ENCODE data around the gene IGFBP5. TPM values are rescaled to one million over a fixed set of nuclear protein-coding genes. Genes with fewer than 3 reads are reported as not detected.

The IGFBP5 gene
- total RNA-seq, 1 donor from 2014 or later = not detected

GRCh38 chr2:216650626-216651257 is 44.6 kb downstream of the IGFBP5 start:
- DNase-seq = no peak
- no peaks in the 10 kb centered on the region for H3K4me1 Mint-ChIP-seq
- intact Hi-C loops (cut with micrococcal nuclease) = no loop called here
- no peaks in the 10 kb centered on the region for H3K36me3 Mint-ChIP-seq (ENCODE audit: low read depth)
- no peak for TF ChIP-seq CTCF (IDR thresholded peaks at IDR 0.05)
- H3K4me3 Mint-ChIP-seq = no peak overlapping the region
- no peak overlapping the region for H3K27ac Mint-ChIP-seq
- no peaks in the 10 kb centered on the region for H3K9me3 Mint-ChIP-seq
- peaks cover 26% of the 10 kb centered on the region for H3K27me3 Mint-ChIP-seq
- no peak for ATAC-seq (ENCODE audit: low read depth)
- ChIA-PET CTCF (no interaction called here), POLR2A (no interaction called here)

GRCh38 chr2:216649574-216649973 is 45.8 kb downstream of the IGFBP5 start:
- ATAC-seq (ENCODE audit: low read depth) = no peak
- POLR2A ChIA-PET = no interaction called here

GRCh38 chr2:216648105-216648504 is 47.2 kb downstream of the IGFBP5 start:
- intact Hi-C loops (cut with micrococcal nuclease) = no loop called here
- ChIA-PET POLR2A (no interaction called here), CTCF (interaction anchor here (1.7 kb wide), 1 partner anchor 17 kb away, joined by 3 read pairs; no protein-coding TSS in a partner anchor)
- Mint-ChIP-seq H3K36me3 (ENCODE audit: low read depth) (no peaks in the 10 kb centered on the region), H3K4me1 (peaks cover 2% of the 10 kb centered on the region), H3K27ac (no peak overlapping the region), H3K4me3 (no peak overlapping the region), H3K9me3 (no peaks in the 10 kb centered on the region), H3K27me3 (peaks cover 34% of the 10 kb centered on the region)
- ATAC-seq (ENCODE audit: low read depth) = no peak
- TF ChIP-seq CTCF (IDR thresholded peaks at IDR 0.05) = no peak
- no peak for DNase-seq

More at GRCh38 chr2:216649574-216649973, 45.8 kb downstream of the IGFBP5 start:
- Mint-ChIP-seq H3K4me1 (peaks cover 1% of the 10 kb centered on the region), H3K9me3 (no peaks in the 10 kb centered on the region), H3K4me3 (no peak overlapping the region), H3K27ac (no peak overlapping the region), H3K36me3 (ENCODE audit: low read depth) (no peaks in the 10 kb centered on the region), H3K27me3 (peaks cover 31% of the 10 kb centered on the region)
- intact Hi-C loops (cut with micrococcal nuclease) = no loop called here
- no peak for DNase-seq
- CTCF ChIA-PET = no interaction called here
- TF ChIP-seq CTCF (IDR thresholded peaks at IDR 0.05) = no peak

GRCh38 chr2:216646116-216646515 is 49.2 kb downstream of the IGFBP5 start:
- H3K27ac Mint-ChIP-seq = no peak overlapping the region
- DNase-seq (no peak), ATAC-seq (ENCODE audit: low read depth) (no peak)
- no peaks in the 10 kb centered on the region for H3K36me3 Mint-ChIP-seq (ENCODE audit: low read depth)
- H3K4me1 Mint-ChIP-seq = peaks cover 2% of the 10 kb centered on the region
- POLR2A ChIA-PET = no interaction called here
- no peak for TF ChIP-seq CTCF (IDR thresholded peaks at IDR 0.05)
- H3K27me3 Mint-ChIP-seq = peaks cover 35% of the 10 kb centered on the region
- CTCF ChIA-PET = interaction anchor here (1.7 kb wide), 1 partner anchor 19 kb away, joined by 3 read pairs; no protein-coding TSS in a partner anchor
- no peaks in the 10 kb centered on the region for H3K9me3 Mint-ChIP-seq
- intact Hi-C loops (cut with micrococcal nuclease) = no loop called here
- H3K4me3 Mint-ChIP-seq = no peak overlapping the region

GRCh38 chr2:216645636-216645950 is 49.8 kb downstream of the IGFBP5 start:
- Mint-ChIP-seq H3K4me3 (no peak overlapping the region), H3K4me1 (peaks cover 2% of the 10 kb centered on the region), H3K27ac (no peak overlapping the region), H3K27me3 (peaks cover 32% of the 10 kb centered on the region), H3K9me3 (no peaks in the 10 kb centered on the region), H3K36me3 (ENCODE audit: low read depth) (no peaks in the 10 kb centered on the region)
- intact Hi-C loops (cut with micrococcal nuclease) = no loop called here
- DNase-seq (no peak), ATAC-seq (ENCODE audit: low read depth) (no peak)
- no peak for TF ChIP-seq CTCF (IDR thresholded peaks at IDR 0.05)
- ChIA-PET CTCF (no interaction called here), POLR2A (no interaction called here)
